HG03060 (cell line): ENCODE data around the gene NAPEPLD.
"Not testable (repeated sequence)": the region's sequence is repeated elsewhere in the genome, so short reads cannot be mapped to it uniquely, and the experiment has no call there.

Experiments used
- ATAC-seq: cut with Tn5 transposase; IDR thresholded peaks from one replicate; pipeline ENCODE4 v1.9.1; 2021; ENCODE audit warnings: low read depth, moderate number of reproducible peaks; ENCODE audit not compliant: unreplicated experiment

The NAPEPLD gene

GRCh38 chr7:103116511-103116910, 32.4 kb downstream of the NAPEPLD start:
- ATAC-seq: no peak

GRCh38 chr7:103115771-103116170, 33.1 kb downstream of the NAPEPLD start:
- ATAC-seq: no peak

DNA sequence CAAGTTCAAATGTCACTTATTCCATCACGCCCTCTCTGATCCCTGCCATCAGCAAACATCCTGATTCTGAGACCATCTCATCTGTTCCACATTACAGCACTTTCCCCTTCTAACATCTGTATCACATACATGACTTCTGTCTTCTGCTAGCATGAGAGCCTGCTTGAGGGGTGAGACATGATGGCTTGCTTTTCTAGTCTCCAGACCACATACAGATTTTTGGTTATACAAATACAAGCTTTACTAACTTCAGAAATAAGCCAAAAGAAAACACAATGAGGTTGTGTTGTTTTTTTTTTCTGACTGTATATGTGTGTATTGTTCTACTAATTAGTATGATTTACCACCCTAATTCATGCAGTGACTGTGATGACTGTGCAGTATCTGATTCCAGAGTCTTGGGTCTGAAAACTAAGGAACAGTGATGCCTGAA, 34.3 kb downstream of the NAPEPLD start:
- ATAC-seq: no peak

- no peak for ATAC-seq
Measured at GRCh38 chr7:103113164-103113563, 35.7 kb downstream of the NAPEPLD start.

- not testable (repeated sequence) for ATAC-seq
Measured at GRCh38 chr7:103106703-103107070, 42.2 kb downstream of the NAPEPLD start.

- ATAC-seq: no peak
Measured at GRCh38 chr7:103106005-103106702, 42.7 kb downstream of the NAPEPLD start.

DNA sequence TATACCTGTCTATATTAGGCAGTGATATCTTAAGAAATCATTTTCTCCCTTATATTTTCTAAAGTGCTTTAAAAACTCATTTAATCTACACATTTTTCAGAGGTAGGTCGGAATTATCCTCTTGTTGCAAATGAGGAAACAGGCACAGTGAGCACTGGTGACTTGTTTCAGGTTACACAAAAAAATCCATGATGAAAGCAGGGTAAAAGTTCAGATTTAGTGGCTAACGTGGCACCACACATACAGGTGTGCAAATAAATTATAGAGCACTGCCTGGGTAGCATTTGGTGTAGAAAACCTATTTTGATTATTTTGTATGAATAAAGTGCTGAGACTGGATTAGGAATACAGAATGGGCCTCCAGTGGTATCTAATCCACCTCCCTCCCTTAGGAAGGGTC, 47.4 kb downstream of the NAPEPLD start:
- ATAC-seq: no peak

DNA sequence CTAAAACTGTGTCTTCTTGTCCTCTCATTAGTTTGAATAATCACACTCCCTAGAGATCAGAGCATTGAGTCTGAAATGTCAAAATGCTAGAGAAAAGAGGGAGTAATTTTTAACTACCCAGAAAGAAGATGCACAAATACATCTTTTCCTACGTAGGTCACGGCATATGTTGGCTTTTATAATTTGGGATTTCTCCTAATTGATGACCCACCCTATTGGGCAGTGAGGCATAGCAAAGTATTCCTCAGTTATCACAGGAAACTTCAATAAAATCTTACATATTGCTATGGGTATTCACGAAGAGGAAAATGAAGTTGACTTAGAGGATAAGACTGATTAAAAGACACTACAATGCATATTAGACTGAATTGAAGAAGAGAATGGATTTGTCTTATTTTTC, 48.6 kb downstream of the NAPEPLD start:
- ATAC-seq: no peak

DNA sequence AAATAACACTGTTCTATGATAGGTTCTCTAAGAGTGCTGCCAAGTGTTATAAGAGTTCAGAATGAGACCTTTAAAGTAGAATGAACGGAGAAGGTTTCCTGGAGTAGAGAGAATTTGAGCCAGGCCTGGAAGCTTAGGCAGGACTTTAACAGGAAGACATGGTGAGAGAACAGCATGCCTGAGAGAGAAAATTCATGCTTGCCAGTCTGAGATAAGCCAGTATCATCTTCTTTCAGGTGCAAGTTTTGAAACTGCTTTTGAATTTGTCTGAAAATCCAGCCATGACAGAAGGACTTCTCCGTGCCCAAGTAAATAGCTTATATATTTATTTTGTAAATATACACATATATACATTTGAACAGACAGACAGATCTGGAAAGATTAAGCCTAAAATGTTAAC, 51.9 kb downstream of the NAPEPLD start:
- no peak for ATAC-seq

- not testable (repeated sequence) for ATAC-seq
Measured at GRCh38 chr7:103095558-103095957, 53.3 kb downstream of the NAPEPLD start.

GRCh38 chr7:103094102-103094501, 54.8 kb downstream of the NAPEPLD start:
- no peak for ATAC-seq

DNA sequence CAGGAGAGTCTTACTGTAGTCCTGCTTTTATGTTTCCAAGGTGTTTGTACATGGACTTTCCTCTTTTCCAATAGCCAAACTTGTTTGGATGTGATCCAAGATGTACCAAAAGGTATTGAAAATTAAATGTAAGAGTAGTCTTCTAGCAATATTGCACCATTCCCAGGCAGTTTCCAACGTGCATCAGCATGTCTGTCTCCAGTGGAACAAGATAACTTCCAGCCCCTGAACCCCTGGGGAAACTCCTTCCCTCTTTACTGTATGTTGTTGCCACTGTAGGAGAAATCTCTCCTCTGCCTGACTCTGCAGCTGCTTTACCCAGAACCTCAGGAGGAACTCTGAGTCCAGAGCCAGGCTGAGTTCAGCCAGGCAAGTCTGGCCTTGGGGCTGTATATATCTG, 55.5 kb downstream of the NAPEPLD start:
- ATAC-seq: no peak

DNA sequence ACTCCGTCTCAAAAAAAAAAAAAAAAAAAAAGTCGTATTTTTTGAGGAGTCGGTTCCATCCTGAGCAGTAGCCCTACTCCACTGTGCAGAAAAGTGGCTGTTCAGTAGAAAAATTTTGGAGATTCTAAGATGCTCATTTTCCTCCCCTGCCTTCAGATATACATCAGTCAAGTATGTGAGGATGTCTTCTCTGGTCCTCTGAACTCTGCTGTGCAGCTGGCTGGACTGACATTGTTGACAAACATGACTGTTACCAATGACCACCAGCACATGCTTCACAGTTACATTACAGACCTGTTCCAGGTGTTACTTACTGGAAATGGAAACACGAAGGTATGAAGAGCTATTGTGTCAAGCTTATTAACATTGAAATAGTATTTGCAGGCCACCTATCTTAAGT, 56.6 kb downstream of the NAPEPLD start:
- not testable (repeated sequence) for ATAC-seq

- ATAC-seq: no peak
Measured at GRCh38 chr7:103083210-103083609, 65.7 kb downstream of the NAPEPLD start.

- ATAC-seq: no peak
Measured at GRCh38 chr7:103082497-103082896, 66.4 kb downstream of the NAPEPLD start.

GRCh38 chr7:103080923-103081322, 68.0 kb downstream of the NAPEPLD start:
- no peak for ATAC-seq

- ATAC-seq: no peak
Measured at GRCh38 chr7:103079836-103080235, 69.1 kb downstream of the NAPEPLD start.

GRCh38 chr7:103078226-103078625, 70.7 kb downstream of the NAPEPLD start:
- not testable (repeated sequence) for ATAC-seq

GRCh38 chr7:103077318-103077717, 71.6 kb downstream of the NAPEPLD start:
- no peak for ATAC-seq

GRCh38 chr7:103076764-103077163, 72.1 kb downstream of the NAPEPLD start:
- ATAC-seq: no peak

- peak; percentile 28 for ATAC-seq
Measured at GRCh38 chr7:103075337-103075918, 73.5 kb downstream of the NAPEPLD start.
